ENCODE results near the gene SERAC1. TPM values are rescaled to one million over a fixed set of nuclear protein-coding genes. Genes with fewer than 3 reads are reported as not detected.

Gene SERAC1
- total RNA-seq, 6 experiments from 2014 or later: 3.0 to 5.1 (median 4.4) TPM

- H3K4me3 ChIP-seq: no peak overlapping the region
- 84% methylated on average over 2 of the region's 2 CpGs for WGBS (ENCODE audit: insufficient coverage, low coverage, low lambda C conversion rate, missing lambda C conversion rate)
- intact Hi-C loops (cut with DNase I): no loop called here
- no peak for DNase-seq
- no peak for ATAC-seq
- H3K9me3 ChIP-seq: no peaks in the 10 kb centered on the region
- no peak for TF ChIP-seq POLR2A (IDR thresholded peaks at IDR 0.05)
- TF ChIP-seq CTCF (IDR thresholded peaks at IDR 0.05): no peak
- H3K27ac ChIP-seq: no peak overlapping the region
- H3K36me3 ChIP-seq: no peaks in the 10 kb centered on the region
- H3K4me1 ChIP-seq: peaks cover 0 to 3% (median 0%) of the 10 kb centered on the region in 4 donors
- no peaks in the 10 kb centered on the region for H3K27me3 ChIP-seq
Measured at GRCh38 chr6:158158748-158159147, 9.3 kb downstream of the SERAC1 start.

- H3K4me1 ChIP-seq: peaks cover 0 to 6% (median 0%) of the 10 kb centered on the region in 4 donors
- no peak for DNase-seq
- no peak overlapping the region for H3K27ac ChIP-seq
- no peaks in the 10 kb centered on the region for H3K27me3 ChIP-seq
- intact Hi-C loops (cut with DNase I): no loop called here
- no peaks in the 10 kb centered on the region for H3K9me3 ChIP-seq
- 100% methylated on average over 2 of the region's 2 CpGs for WGBS (ENCODE audit: insufficient coverage, low coverage, low lambda C conversion rate, missing lambda C conversion rate)
- no peak for ATAC-seq
- no peaks in the 10 kb centered on the region for H3K36me3 ChIP-seq
- H3K4me3 ChIP-seq: no peak overlapping the region
- TF ChIP-seq CTCF (IDR thresholded peaks at IDR 0.05) (no peak), POLR2A (IDR thresholded peaks at IDR 0.05) (no peak)
Measured at GRCh38 chr6:158158123-158158522, 9.9 kb downstream of the SERAC1 start.

GRCh38 chr6:158157064-158157764 lies 10.8 kb downstream of the SERAC1 start:
- H3K9me3 ChIP-seq: no peaks in the 10 kb centered on the region
- H3K27ac ChIP-seq: no peak overlapping the region
- intact Hi-C loops (cut with DNase I): no loop called here
- ATAC-seq: no peak
- TF ChIP-seq CTCF (IDR thresholded peaks at IDR 0.05): no peak
- TF ChIP-seq POLR2A (IDR thresholded peaks at IDR 0.05): no peak
- H3K4me3 ChIP-seq: no peak overlapping the region
- peaks cover 0 to 6% (median 0%) of the 10 kb centered on the region in 4 donors for H3K4me1 ChIP-seq
- no peaks in the 10 kb centered on the region for H3K36me3 ChIP-seq
- H3K27me3 ChIP-seq: no peaks in the 10 kb centered on the region
- DNase-seq: no peak
- 85% methylated on average over 5 of the region's 5 CpGs for WGBS (ENCODE audit: insufficient coverage, low coverage, low lambda C conversion rate, missing lambda C conversion rate)

- no peak for ATAC-seq
- intact Hi-C loops (cut with DNase I): no loop called here
- no peak for DNase-seq
- no peaks in the 10 kb centered on the region for H3K9me3 ChIP-seq
- no peak overlapping the region for H3K4me3 ChIP-seq
- WGBS (ENCODE audit: insufficient coverage, low coverage, low lambda C conversion rate, missing lambda C conversion rate): 92% methylated on average over 2 of the region's 8 CpGs
- H3K27ac ChIP-seq: no peak overlapping the region
- no peak for TF ChIP-seq CTCF (IDR thresholded peaks at IDR 0.05)
- TF ChIP-seq POLR2A (IDR thresholded peaks at IDR 0.05): no peak
- H3K27me3 ChIP-seq: no peaks in the 10 kb centered on the region
- no peaks in the 10 kb centered on the region for H3K36me3 ChIP-seq
- peaks cover 0 to 6% (median 0%) of the 10 kb centered on the region in 4 donors for H3K4me1 ChIP-seq
Measured at GRCh38 chr6:158154816-158155215, 13.2 kb downstream of the SERAC1 start.
